ENCODE results near the gene SOX9.

Gene SOX9

DNA sequence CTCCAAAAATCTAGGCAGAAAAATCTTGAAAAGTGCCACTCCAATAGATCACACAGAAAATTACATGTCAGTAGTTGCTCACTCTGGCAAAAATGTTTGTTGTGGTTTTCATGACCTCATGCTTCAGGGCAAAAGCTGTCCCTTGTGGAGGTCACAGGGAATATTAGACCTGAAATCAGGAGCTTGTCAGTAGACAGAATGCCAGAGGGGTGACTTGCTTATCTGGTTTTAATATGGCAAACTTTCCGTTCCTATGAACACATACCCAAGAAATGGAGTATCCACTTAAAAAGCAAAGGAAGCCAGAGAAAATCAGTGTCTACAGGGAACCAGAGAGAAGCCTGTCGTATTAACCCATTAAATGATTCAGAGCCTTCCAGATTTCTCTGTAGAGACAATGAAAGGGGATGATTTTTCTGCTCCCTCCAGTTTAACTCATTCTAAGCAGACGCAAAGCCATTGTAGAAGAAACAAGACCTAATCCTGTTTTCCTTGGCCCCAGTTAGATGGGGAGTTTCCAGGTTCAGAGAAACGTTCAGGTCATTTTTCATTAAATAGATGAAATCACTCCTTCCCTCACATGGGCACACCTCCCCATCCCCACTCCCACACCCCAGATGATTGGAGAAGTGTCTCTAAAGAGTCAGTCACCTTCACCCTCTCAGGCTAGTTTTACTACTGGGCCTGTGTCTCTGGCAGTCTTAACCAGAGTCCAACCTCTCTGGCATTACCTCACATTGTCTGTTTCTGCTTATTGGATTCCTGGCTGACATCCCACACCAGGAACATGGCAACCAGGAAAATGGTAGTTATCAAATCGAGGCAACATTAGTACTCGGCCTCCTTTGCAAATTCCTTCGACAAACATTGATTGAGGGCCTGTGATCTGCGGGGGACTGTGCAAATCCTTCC is 6.0 kb downstream of the SOX9 start:
- DNase-seq (ENCODE audit: low read depth): peak; percentile 42
- no peak overlapping the region for H3K4me3 ChIP-seq (ENCODE audit: low read depth, low read length)
- TF ChIP-seq, protein P1, sequence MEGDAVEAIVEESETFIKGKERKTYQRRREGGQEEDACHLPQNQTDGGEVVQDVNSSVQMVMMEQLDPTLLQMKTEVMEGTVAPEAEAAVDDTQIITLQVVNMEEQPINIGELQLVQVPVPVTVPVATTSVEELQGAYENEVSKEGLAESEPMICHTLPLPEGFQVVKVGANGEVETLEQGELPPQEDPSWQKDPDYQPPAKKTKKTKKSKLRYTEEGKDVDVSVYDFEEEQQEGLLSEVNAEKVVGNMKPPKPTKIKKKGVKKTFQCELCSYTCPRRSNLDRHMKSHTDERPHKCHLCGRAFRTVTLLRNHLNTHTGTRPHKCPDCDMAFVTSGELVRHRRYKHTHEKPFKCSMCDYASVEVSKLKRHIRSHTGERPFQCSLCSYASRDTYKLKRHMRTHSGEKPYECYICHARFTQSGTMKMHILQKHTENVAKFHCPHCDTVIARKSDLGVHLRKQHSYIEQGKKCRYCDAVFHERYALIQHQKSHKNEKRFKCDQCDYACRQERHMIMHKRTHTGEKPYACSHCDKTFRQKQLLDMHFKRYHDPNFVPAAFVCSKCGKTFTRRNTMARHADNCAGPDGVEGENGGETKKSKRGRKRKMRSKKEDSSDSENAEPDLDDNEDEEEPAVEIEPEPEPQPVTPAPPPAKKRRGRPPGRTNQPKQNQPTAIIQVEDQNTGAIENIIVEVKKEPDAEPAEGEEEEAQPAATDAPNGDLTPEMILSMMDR (conservative IDR thresholded peaks at IDR 0.05; ENCODE audit: low read depth, low read length): no peak

- H3K4me3 ChIP-seq (ENCODE audit: low read depth, low read length): no peak overlapping the region
- DNase-seq (ENCODE audit: low read depth): no peak
- TF ChIP-seq, protein P1 (conservative IDR thresholded peaks at IDR 0.05; ENCODE audit: low read depth, low read length): no peak
These were observed 7.2 kb downstream of the SOX9 start for GRCh38 chr17:72128039-72128438.

DNA sequence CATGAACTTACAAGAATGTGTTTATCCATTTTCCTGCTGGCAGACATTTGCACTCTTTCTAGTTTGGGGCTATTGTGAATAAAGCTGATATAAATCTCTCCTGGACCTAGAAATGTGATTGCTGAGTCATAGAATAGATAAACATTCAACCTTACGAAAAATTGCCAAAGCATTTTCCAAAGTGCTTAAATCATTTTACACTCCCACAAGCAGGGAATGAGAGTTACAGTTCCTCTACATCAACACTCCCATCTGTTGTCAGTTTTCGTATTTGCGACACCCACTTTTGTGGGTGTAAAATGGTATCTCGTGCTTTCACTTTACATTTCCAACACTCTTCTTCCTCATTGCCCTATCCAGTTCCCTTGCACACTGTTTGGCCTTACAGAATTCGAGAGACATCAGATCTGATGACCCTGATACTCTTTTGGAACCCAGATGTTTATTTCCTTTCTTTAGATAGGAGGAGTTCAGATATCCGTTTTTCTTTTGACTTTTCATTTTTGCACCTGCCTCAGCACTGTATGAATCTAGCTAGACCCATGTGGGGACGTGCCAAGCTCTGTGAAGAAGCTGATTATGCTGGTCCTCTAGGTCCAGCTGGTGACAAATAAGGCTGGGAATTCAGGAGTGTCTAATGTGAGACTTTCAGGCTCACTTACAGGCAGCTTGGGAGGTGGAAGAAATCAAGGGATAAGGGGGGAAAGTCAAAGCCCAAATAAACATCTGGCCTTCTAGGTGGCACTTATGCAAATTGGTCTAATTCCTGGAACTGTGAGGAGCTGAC is 14.0 kb downstream of the SOX9 start:
- H3K4me3 ChIP-seq (ENCODE audit: low read depth, low read length): no peak overlapping the region
- no peak for DNase-seq (ENCODE audit: low read depth)
- TF ChIP-seq, protein P1 (conservative IDR thresholded peaks at IDR 0.05; ENCODE audit: low read depth, low read length): no peak

- H3K4me3 ChIP-seq (ENCODE audit: low read depth, low read length): no peak overlapping the region
- TF ChIP-seq, protein P1 (conservative IDR thresholded peaks at IDR 0.05; ENCODE audit: low read depth, low read length): no peak
- peak; percentile 45 for DNase-seq (ENCODE audit: low read depth)
These were observed 14.9 kb downstream of the SOX9 start for GRCh38 chr17:72135546-72136325.

- TF ChIP-seq, protein P1 (conservative IDR thresholded peaks at IDR 0.05; ENCODE audit: low read depth, low read length): no peak
- H3K4me3 ChIP-seq (ENCODE audit: low read depth, low read length): no peak overlapping the region
- DNase-seq (ENCODE audit: low read depth): peak; percentile 62
These were observed 15.9 kb downstream of the SOX9 start for GRCh38 chr17:72136692-72137091.

GRCh38 chr17:72137161-72137560 is 16.3 kb downstream of the SOX9 start:
- TF ChIP-seq, protein P1 (conservative IDR thresholded peaks at IDR 0.05; ENCODE audit: low read depth, low read length): no peak
- H3K4me3 ChIP-seq (ENCODE audit: low read depth, low read length): no peak overlapping the region
- no peak for DNase-seq (ENCODE audit: low read depth)

Measured in choroid plexus epithelial cell (primary cell).